Stimulated activated CD4-positive, alpha-beta T cell treated with anti-CD3 and anti-CD28 coated beads, Interleukin-2, amount 100 ng/mL, for 48 hours (primary cell): ENCODE results near the gene QSOX2.

Experiments
- DNase-seq, 2 donors: peaks; one replicate each; pipeline ENCODE4 v3.0.0-alpha.2; 2020

QSOX2 gene

DNA sequence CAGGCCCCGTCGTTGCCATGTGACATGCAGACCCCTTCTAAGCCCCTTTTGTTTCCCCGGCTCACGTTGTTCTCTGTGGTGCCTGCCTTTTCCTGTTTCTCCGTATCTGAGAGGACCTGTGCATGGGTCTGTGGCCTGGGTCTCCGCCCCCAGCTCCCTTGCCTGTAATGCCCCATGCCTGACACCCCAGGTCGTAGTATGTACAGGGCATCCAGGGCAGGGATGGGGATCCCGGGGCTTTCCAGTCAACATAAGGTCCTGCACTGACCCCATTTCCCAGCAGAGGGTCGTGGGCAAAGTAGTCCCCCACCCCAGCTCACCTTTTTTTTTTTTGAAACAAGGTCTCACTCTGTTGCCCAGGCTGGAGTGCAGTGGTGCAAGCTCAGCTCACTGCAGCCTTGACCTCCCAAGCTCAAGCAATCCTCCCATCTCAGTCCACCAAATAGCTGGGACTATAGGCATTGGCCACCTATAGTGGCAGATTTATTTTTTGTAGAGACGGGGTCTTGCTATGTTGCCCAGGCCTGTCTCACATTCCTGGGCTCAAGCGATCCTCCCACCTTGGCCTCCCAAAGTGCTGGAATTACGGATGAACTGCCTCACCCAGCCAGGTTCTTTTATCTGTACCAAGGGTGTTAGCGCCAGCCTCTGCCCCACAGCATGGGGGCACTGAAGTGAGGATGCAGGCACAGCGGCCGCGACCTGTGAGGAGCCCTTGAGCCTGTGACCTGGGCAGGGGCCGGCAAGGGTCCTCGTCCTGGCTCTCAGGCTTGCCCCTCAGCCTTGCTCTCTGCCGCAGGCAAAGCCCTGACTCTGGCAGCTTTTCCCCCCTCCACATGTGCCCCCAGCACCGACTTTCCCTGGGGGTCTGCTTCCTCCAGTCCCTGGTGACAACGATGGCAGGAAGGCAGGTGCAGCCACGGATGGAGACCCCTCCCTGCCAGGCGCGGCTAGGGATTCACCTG is 19.1 kb upstream of the QSOX2 start:
- no peak for DNase-seq

DNA sequence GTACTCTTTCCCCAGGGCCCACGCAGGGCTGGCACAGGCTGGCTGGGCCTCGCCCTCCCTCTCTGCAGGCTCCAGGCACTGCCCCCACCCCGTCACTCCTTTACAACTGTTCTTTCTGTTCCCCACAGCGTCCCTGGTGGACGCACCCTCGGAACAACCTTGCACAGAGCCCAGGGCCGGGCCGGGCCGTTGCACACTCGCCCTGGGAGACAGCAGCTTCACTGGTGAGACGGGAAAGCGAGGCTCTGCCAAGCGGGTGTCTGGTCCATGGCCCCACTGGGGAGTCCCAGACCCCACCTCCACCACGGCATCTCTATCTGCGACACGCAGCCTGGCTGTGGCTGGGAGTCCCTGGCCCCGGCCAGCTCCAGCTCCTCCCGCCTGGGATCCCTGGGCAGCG is 18.4 kb upstream of the QSOX2 start:
- DNase-seq, result no peak

DNA sequence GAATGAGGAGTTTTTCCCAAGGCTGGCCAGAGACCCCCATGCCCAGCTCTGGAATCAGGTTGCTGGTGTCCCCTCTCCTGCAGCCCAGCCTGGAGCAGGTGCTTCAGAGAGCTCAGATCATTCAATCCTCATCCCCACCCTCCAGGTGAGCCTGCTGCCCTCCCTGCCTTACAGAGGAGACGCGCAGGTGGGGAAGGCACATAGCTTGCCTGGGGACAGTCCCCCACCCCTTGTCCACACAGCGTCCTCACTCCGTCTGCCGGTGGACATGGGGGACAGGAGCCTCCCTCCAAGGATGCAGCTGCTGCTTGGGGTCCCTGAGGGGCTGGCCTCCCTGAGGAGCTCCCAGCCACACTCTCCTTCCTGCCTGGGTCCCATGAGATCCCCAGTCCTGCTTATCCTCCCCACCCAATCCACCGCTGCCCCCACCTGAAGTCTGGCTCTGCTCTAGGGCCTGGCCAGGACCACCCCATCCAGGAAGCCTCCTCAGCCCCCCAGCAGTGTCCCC is 17.1 kb upstream of the QSOX2 start:
- no peak for DNase-seq

DNA sequence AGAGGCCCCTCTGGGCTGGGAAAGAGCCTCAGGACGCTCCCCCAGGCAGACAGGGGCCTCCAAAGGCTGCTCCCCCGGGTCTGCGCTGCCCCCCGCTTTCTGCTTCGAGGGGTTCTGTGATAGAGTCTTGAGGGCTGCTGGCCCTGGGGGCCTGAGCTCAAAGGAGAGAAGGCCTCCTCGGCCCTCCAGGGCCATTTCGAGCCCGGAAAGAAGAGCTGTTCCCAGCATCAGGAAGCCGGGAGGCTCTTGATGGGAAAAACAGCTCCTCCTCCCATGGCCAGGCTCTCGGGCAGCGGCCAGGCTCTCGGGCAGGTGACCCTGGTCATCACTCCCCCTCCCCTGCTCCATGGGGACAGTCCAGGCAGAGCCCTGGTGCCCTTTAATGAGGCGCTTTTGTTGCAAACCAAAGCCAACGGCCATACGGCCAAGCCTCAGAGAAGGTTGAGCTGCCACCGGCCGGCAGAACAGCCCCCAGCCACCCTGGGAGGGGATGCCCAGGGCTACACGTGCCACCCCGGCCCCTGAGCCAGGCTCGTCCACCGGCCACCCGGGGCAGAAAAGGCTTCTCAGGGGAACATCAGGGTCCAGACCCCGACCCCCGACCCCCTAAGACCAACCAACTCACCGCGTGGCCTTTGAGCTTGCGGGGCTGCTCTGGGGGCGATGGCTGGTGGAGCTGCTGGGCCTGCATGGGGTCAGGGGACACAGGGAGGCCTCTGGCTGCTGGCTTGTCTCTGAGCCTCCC is 16.2 kb upstream of the QSOX2 start:
- DNase-seq, result no peak

DNA sequence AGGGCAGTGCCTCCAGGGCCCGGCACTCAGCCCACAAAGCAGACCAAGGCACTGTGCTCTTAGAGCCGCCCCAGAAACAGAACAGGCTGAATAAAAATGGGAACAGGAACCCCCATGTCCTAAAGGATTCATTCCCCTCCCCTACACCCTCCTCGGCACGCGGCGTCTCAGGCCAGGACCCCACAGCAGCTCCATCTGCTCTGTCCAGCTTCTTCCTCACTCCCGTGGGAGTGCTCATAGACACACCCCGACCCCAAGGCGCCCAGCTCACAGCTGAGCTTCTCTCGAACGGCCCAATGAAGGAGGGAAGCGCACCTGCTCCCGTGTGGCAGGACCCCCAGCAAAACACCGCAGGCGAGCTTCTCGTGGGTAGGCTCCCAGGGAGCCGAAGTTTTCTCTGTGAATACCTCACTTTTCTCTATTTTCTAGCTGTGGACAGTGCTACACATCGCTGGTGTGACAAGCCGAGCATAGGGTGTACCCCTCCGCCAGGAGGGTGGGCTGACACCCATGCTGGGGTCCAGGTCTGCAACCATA is 15.4 kb upstream of the QSOX2 start:
- DNase-seq, result no peak

DNA sequence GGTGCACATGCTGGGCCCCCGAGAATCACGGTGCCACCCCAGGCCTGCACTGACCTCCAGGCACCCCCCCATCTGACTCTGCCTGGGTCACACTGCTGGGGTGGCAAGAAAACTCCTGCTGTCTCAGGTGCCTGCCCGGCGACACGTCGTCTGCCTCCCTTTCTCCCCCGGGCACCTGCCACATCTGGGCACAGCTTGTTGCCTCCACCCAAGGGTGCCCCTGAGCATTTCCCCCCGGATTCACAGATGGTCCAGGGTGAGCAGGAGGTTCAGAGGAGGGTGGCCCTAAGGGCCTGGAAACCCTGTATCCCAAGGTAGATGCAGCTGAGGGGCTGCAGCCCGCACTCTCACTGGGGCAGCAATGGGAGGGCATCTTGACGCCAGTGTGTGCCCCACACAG is 14.9 kb upstream of the QSOX2 start:
- no peak for DNase-seq

DNA sequence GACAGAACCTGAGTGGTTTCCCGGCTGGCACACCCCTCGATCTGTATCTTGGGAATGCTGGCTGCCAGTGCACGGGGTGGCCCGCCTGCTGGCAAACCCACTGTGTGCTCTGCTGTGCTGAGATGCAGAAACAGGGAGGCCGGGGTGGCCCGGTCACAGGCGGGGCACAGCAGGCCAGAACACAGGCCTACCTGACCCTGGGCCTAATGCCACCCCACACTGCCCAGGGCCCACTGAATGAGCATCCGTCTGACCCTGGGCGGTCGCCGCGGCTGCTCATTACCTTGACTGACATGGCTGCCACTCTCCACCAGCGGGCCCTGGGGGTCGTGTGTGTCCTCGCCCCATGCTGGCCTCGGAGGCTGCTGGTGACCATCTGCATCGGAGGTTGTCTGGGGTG is 14.2 kb upstream of the QSOX2 start:
- DNase-seq, result no peak

DNA sequence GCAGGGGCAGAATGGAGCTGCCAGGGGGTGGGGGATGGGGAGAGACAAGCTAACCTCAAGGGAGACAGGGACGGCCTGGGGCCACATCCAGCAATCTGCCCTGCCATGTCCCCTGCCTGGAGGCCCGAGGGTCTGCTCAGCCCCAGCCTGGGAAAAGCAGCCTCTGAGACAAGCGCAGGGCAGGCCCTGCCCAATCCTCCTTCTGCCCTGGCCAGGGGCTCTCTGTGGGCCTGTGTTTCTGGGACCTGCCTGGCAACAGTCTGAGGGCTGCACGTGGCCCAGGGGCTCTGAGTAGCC is 13.9 kb upstream of the QSOX2 start:
- no peak for DNase-seq

DNA sequence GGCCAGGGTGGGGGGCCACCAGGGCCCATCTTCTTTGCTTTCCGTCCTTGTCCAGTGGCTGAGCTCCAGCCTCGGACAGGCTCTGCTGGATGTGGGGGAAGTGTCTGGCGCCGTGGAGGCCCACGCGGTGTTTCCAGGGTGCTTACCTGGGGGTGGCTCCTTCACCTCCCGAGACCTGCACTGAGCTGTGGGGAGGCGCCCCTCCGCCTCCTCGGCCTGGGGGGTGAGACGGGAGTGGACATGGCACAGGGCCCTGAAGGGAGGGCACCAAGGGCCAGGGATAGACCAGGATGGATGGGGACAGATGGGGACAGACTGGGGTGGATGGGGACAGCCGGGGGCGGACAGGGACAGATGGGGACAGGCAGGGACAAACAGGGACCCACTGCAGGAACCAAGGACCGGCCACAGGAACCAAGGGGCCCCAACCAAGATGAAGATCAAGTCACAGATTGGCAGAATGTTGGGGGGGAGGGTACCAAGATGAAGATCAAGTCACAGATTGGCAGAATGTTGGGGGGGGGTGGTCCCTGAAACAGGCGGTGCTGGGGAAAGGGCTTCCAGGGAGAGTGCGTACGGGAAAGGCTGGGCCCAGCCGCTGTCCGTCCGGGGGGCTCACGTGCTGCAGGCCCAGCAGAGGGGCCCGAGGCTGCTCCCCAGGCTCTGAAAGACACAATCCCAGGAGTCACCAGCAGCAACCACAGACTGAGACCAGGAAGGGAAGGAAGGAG is 13.3 kb upstream of the QSOX2 start:
- no peak for DNase-seq

DNA sequence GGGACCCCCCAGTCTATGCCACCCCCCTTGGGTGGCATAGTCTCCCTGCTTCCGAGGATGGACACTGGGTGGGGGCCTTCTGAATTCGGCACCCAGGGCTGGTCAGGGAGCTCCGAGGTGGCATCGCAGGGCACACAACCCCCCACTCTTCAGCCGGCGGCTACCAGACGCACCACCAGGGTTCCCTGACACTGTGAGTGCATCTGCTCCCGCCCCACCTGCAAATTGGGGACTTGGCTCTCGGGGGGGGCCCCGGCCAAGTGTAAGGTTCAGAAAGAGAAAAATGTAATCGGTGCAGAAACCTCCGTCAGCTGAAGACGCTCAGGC is 12.7 kb upstream of the QSOX2 start:
- DNase-seq, result no peak

DNA sequence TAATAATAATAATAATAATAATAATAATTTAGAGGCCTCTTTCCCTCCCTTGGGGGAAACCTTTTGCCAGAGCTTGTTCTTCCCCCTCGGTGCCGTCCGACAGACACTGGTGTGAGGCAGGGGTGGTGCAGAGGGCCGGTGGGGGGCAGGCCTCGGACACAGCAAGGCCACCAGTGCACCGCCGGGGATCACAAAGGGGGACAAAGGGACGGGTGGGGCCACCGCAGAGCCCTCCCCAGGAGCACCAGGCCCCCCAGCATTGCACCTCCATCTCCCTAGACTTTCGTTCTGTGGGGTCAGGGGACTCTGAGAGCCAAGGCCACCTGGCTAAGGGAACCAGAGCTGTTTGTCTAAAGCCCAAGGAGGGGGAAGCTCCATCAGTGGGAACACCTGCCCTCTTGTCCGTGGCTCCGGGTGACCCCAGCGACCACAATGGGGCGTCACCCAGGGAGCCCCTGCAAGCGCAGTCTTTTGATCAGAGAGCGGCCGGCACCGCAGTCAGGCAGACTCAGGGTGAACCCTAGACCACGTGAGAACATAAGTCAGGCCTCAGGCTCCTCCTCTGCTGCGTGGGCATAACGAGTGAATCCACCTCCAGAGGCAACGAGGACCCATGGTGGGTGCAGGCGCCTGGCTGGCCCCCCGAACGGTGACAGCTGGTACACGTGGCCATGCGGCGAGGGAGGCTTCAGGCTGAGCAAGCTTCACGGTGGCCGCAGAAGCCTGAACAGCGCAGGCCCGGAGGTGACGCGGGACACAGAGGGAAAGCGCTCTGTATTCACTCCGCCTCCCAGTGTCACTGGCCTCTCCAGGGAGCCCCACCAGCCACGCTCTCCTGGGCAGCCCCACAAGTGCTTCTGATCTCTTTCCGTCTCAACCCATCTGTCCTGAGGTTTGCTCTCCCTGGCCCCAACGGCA is 12.0 kb upstream of the QSOX2 start:
- DNase-seq, result no peak

DNA sequence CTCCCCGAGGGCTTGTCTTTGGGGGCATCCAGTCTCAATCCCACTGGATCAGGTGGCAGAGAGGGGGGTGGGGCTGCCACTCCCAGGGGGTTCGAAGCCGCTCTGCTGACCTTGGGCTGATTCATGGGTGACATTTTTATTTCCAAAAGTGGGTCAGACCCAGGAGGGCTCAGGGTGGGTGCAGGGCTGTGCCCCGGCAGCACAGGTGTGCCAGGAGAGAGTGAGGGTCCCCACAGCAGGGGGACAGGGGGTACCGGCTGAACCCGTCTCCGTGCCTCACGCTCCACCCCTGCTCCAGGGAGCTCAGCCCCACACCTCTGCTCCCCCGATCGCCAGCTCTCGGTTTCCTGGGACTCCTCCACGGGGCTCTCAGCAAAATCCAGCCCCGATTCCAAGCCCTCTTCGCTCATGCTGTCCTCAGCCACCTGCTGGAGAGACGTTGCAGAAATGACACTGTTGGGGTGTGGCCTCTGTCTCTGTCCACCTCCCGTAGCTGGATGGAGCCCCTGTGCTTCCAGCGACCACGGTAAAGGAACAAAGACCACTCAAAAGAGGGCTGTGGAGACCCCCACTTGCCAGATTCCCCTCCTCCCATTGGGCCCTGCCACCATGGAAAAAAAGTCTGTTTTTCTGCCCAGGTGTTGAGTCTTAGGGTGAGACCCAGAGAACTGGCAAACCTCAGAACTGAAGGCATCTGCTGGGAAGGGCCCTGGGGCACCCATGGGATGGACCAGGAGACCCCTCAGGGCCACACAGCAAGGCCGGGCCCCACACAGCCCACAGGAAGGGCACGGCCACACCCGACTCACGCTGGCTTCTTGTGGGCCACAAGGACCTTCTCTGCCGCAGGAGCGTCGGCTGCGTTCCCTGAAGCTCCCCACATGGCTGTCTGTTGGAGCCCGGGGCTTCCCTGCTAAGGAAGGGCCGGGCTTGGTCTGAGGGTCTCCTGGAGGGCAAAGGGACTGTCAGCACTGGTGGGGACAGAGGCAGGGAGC is 10.6 kb upstream of the QSOX2 start:
- no peak for DNase-seq

DNA sequence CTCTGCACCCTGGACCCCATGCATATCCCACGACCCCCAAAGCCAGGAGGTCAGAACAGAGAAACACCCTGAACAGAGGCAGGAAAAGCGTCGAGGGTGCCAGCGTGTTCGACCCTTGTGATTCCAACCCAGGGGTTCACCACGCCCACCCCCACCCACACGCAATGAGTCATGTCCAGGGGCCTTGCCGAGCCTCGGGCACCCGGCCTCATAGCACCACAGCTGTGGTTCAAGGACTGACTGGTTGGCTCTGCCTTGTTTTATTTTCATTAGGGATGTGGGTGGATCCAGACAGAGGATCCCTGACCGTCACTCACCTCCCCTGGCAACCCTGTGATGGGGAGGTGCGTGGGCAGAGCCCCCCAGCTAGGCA is 9.5 kb upstream of the QSOX2 start:
- DNase-seq, result no peak

DNA sequence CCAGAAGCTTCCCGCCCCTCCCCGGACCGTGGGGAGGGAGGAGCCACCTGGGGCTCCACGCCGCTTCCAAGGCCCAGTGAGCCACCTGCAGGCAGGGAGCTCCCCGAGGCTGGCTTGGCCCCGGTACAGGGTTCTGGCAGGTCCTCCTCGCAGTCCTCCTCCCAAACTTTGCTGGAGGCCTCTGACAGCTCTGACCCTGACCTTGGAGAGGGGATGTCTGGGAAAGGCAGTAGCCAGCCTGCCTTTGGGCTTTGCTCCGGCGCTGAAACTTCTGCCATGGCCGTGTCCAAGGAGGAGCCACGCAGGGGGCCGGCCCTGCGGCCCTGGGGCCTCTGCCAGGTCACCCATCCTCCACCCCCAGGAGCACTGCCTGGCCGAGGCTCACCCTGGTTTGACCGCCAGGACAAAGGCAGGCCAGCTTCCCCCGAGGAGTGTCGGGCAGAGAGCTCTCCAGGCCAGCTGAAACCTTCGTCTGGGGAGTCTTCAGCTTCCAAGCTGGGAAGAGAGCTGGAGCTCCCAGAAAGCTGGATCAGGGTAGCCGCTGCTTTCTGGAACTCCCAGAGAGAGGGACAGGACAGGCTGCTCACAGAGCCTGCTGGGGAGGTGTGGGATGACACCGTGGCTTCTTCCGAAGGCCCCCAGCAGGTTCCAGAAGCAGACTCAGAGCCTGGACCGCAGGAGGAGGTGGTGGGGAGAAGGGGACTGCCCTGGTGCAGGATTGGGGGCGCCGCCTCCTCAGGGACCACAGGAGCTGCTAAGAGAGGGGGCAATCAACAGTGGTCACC is 9.0 kb upstream of the QSOX2 start:
- DNase-seq, result no peak

DNA sequence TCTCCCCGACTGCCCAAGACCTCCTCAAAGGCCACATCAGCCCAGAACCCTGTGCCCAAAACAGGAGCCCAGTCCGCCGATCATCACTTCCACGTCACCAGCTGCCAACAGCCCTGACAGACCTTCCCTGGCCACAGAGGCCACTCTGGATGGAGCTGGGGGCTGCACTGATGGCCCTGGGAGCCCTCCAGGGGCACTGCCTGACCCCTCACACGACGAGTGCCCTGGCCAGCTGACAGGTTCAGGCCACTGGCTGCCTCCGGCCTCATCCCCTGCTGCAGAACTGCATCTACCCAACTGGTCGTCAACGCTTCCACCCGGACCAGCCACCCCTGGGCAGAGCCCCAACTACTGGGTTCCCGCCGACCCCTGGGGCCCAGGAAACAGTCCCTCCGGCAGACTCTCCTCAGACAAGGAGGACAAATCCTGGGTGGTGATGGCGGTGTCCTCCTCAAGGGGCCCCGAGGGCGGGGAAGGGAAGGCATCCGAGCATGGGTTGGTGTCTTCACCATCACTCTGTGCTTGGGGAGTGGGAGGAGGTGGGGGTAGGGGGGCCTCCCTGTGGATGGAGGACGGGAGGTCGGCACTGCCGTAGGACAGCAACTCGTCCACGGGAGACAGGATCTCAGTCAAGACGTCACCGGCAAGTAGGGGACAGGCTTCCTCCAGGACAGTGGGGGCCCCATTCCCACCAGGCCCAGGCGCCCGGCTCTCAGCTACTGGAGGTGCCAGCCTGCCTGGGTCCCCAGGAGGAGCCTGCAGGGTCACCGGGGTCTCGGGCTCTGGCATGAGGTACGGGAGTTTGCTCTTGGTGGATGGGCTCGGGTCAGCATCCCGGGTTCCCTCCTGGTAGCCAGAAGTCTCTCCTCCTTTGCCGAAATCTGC is 7.9 kb upstream of the QSOX2 start:
- DNase-seq, result no peak

DNA sequence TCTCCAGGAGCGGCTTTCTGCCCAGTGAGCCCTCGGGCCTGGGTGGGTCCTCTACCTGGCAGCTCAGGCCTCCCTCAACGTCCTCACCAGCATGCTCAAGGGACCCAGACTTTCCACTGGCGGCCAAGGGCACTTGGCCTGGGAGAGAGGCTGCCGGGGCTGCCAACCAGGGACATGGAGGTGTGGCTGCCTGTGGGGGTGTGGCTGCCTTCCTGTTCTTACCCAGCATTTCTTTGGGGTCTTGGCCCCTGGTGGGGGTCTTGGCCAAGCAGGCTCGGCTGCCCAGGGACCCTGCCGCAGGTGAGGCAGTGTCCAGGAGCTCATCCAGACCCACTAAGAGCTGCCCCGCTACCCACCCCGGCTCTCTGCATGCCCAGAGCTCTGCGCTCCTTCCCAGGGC is 7.2 kb upstream of the QSOX2 start:
- no peak for DNase-seq

DNA sequence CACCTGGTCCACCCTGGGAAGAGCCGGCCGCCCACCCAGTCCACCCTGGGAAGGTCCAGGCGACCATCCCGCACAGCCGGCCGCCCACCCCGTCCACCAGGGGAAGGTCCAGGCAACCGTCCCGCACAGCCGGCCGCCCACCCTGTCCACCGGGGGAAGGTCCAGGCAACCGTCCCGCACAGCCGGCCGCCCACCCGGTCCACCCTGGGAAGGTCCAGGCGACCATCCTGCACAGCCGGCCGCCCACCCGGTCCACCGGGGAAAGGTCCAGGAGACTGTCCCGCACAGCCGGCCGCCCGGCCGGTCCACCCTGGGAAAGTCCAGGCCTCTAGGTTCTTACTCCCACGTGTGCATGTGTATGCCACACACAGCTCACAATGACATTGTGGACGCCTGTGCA is 6.7 kb upstream of the QSOX2 start:
- DNase-seq, result no peak

DNA sequence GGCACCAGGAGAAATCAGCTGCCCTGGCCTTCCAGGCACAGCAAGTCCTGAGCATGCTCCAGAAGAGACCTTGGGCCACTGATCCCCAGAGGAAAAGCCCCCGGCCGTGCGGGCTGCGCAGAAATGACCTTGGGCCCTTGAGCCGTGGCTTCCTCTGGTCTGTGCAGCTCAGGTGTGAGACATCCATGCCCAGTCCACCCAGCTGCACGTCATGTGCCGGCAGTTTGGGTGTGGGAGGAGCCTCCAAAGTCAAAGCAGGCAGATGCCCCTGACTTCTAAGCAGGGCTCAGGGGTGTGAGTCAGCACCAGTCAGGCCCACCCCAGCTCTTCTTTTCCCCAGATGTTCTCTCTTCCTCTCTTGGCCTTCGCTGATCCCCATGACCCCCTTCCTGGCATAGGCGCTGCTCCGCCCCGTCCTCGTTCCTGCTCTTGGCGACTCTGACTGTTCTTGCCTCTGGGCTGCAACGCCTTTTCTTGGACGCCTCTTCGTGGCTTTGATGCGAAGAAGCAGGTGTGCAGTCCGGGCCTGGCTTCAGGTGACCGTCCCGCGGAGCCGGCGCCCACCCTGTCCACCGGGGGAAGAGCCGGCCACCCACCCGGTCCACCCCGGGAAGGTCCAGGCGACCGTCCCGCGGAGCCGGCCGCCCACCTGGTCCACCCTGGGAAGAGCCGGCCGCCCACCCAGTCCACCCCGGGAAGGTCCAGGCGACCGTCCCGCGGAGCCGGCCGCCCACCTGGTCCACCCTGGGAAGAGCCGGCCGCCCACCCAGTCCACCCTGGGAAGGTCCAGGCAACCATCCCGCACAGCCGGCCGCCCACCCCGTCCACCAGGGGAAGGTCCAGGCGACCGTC is 5.9 kb upstream of the QSOX2 start:
- DNase-seq, result no peak
